IMR-90 (cell line): ENCODE data around the gene LOXL3. TPM values are rescaled to one million over a fixed set of nuclear protein-coding genes. Genes with fewer than 3 reads are reported as not detected.
A peak's percentile ranks its signal among the peaks of the same experiment; 100 is the strongest.

Source experiments
- ATAC-seq: fragments of 200-7000 bp; cut with Tn5 transposase; 2 replicates; pipeline ENCODE4 v1.9.1; 2020; ENCODE audit warnings: low read depth, mild to moderate bottlenecking, moderate library complexity
- BruUV-seq: library from RNA; stranded (reverse); fragments of 400-500 nt; replicated peaks from 2 replicates; lab custom pipeline; 2021; lab: Mats Ljungman, UMichigan
- CTCF ChIA-PET: fragments of 300-600 bp; formaldehyde crosslinking; extraction: SDS; loops from one replicate; lab custom pipeline; 2021; ENCODE audit warnings: antibody characterized with exemption; lab: Yijun Ruan, JAX
- POLR2A ChIA-PET: fragments of 300-600 bp; sonication (Branson Sonifier 250); formaldehyde crosslinking; loops from one replicate; lab custom pipeline; 2022; ENCODE audit warnings: antibody characterized with exemption; ENCODE audit not compliant: unreplicated experiment; lab: Charles Lee
- DNase-seq: peaks from one replicate; pipeline ENCODE4 v3.0.0; 2013
- H2AFZ ChIP-seq: replicated peaks from 2 replicates; pipeline ENCODE3; 2013; ENCODE audit warnings: low read length, mild to moderate bottlenecking; ENCODE audit not compliant: poor library complexity
- H2AK5ac ChIP-seq: 2 replicates; pipeline ENCODE4 v1.6.1; 2013; ENCODE audit warnings: low read depth, low read length, inconsistent platforms
- H2AK9ac ChIP-seq: replicated peaks from 2 replicates; pipeline ENCODE3; 2013; ENCODE audit warnings: mild to moderate bottlenecking, low read depth, low read length, moderate library complexity; ENCODE audit not compliant: poor library complexity
- H2BK120ac ChIP-seq: 2 replicates; pipeline ENCODE4 v1.6.1; 2013; ENCODE audit warnings: low read depth, low read length, inconsistent platforms
- H2BK15ac ChIP-seq: 3 replicates; pipeline ENCODE4 v1.6.1; 2013; ENCODE audit warnings: low read depth, low read length, inconsistent platforms
- H2BK20ac ChIP-seq: 2 replicates; pipeline ENCODE4 v1.6.1; 2013; ENCODE audit warnings: low read depth, mild to moderate bottlenecking, inconsistent platforms, low read length, moderate library complexity
- H2BK5ac ChIP-seq: 2 replicates; pipeline ENCODE4 v1.6.1; 2013; ENCODE audit warnings: mild to moderate bottlenecking, low read depth, low read length, inconsistent platforms; ENCODE audit not compliant: poor library complexity, severe bottlenecking
- H3K14ac ChIP-seq: replicated peaks from 2 replicates; pipeline ENCODE4 v1.6.1; 2013; ENCODE audit warnings: low read depth, low read length, inconsistent platforms
- H3K18ac ChIP-seq: 2 replicates; pipeline ENCODE4 v1.6.1; 2013; ENCODE audit warnings: low read depth, low read length, control low read depth
- H3K23ac ChIP-seq: 2 replicates; pipeline ENCODE4 v1.6.1; 2013; ENCODE audit warnings: low read depth, low read length, inconsistent platforms
- H3K27ac ChIP-seq: 2 replicates; pipeline ENCODE4 v1.5.1; 2013; ENCODE audit warnings: mild to moderate bottlenecking, control low read depth, low read length; ENCODE audit not compliant: insufficient read depth
- H3K27me3 ChIP-seq: 2 replicates; pipeline ENCODE4 v1.6.1; 2013; ENCODE audit warnings: low read length; ENCODE audit not compliant: control insufficient read depth, insufficient read depth
- H3K36me3 ChIP-seq: 2 replicates; pipeline ENCODE4 v1.6.1; 2013; ENCODE audit warnings: low read length, mixed read lengths; ENCODE audit not compliant: control insufficient read depth, insufficient read depth
- H3K4ac ChIP-seq: 2 replicates; pipeline ENCODE4 v1.6.1; 2013; ENCODE audit warnings: low read depth, low read length, inconsistent platforms
- H3K4me1 ChIP-seq: 2 replicates; pipeline ENCODE4 v1.6.1; 2013; ENCODE audit warnings: low read length, mixed read lengths; ENCODE audit not compliant: control insufficient read depth, insufficient read depth
- H3K4me2 ChIP-seq: 2 replicates; pipeline ENCODE4 v1.6.1; 2013; ENCODE audit warnings: low read depth, mild to moderate bottlenecking, control low read depth, low read length, moderate library complexity
- H3K4me3 ChIP-seq: 2 replicates; pipeline ENCODE4 v1.5.1; 2013; ENCODE audit warnings: low read depth, mild to moderate bottlenecking, control low read depth, low read length, moderate library complexity; ENCODE audit not compliant: insufficient read depth
- H3K56ac ChIP-seq: 2 replicates; pipeline ENCODE4 v1.6.1; 2013; ENCODE audit warnings: low read length, inconsistent platforms; ENCODE audit not compliant: insufficient read depth; ENCODE audit errors: extremely low read depth
- H3K79me1 ChIP-seq, 2 experiments: 2 replicates each; pipeline ENCODE4 v1.6.1; 2013; ENCODE audit warnings: low read length in 2 of 2, inconsistent platforms in 1 of 2, low read depth in 1 of 2
- H3K9ac ChIP-seq: 2 replicates; pipeline ENCODE4 v1.6.1; 2013; ENCODE audit warnings: low read depth, low read length, control low read depth
- H3K9me1 ChIP-seq: 2 replicates; pipeline ENCODE4 v1.6.1; 2013; ENCODE audit warnings: low read length, inconsistent platforms; ENCODE audit not compliant: insufficient read depth
- H3K9me3 ChIP-seq: 2 replicates; pipeline ENCODE4 v1.6.1; 2013; ENCODE audit warnings: low read length; ENCODE audit not compliant: control insufficient read depth, insufficient read depth
- H4K20me1 ChIP-seq: 2 replicates; pipeline ENCODE4 v1.6.1; 2013; ENCODE audit warnings: low read length, inconsistent platforms; ENCODE audit not compliant: insufficient read depth
- H4K5ac ChIP-seq: 2 replicates; pipeline ENCODE4 v1.6.1; 2013; ENCODE audit warnings: mild to moderate bottlenecking, low read depth, low read length, control low read depth
- H4K8ac ChIP-seq, 2 experiments: 2 replicates each; pipeline ENCODE4 v1.6.1; 2013; ENCODE audit warnings: low read depth in 2 of 2, low read length in 2 of 2, control low read depth in 1 of 2, inconsistent platforms in 1 of 2
- H4K91ac ChIP-seq: 2 replicates; pipeline ENCODE4 v1.6.1; 2013; ENCODE audit warnings: low read depth, low read length, inconsistent platforms; ENCODE audit not compliant: insufficient read depth
- BHLHE40 ChIP-seq: fragments of 150-350 bp; IDR thresholded peaks from 2 replicates; pipeline ENCODE4 v1.6.1; 2016; ENCODE audit warnings: mild to moderate bottlenecking, low read depth, low read length
- CEBPB ChIP-seq: IDR thresholded peaks from 2 replicates; pipeline ENCODE4 v1.6.1; 2012; ENCODE audit warnings: low read depth, low read length, improper control_type of control experiment
- CHD1 ChIP-seq: IDR thresholded peaks from 2 replicates; pipeline ENCODE4 v1.6.1; 2012; ENCODE audit warnings: low read depth, low read length, improper control_type of control experiment
- ELK1 ChIP-seq: fragments of 150-350 bp; IDR thresholded peaks from 2 replicates; pipeline ENCODE4 v1.6.1; 2016; ENCODE audit warnings: low read depth, mild to moderate bottlenecking, low read length, moderate library complexity, borderline replicate concordance
- FOS ChIP-seq: fragments of 150-350 bp; IDR thresholded peaks from 2 replicates; pipeline ENCODE4 v1.6.1; 2016; ENCODE audit warnings: low read depth, low read length
- MAFK ChIP-seq: IDR thresholded peaks from 2 replicates; pipeline ENCODE4 v1.6.1; 2012; ENCODE audit warnings: low read depth, low read length, improper control_type of control experiment
- MAZ ChIP-seq: IDR thresholded peaks from 2 replicates; pipeline ENCODE4 v1.6.1; 2012; ENCODE audit warnings: low read depth, mild to moderate bottlenecking, low read length, improper control_type of control experiment, moderate library complexity, borderline replicate concordance
- MXI1 ChIP-seq: IDR thresholded peaks from 2 replicates; pipeline ENCODE4 v1.6.1; 2012; ENCODE audit warnings: low read depth, mild to moderate bottlenecking, low read length, moderate library complexity, borderline replicate concordance
- NFE2L2 ChIP-seq: fragments of 150-350 bp; IDR thresholded peaks from 2 replicates; pipeline ENCODE4 v1.6.1; 2016; ENCODE audit warnings: low read depth, mild to moderate bottlenecking, low read length
- POLR2A ChIP-seq: IDR thresholded peaks from 2 replicates; pipeline ENCODE4 v1.6.1; 2012; ENCODE audit warnings: mild to moderate bottlenecking, low read depth, low read length
- RAD21 ChIP-seq: IDR thresholded peaks from 2 replicates; pipeline ENCODE4 v1.6.1; 2012; ENCODE audit warnings: low read length, improper control_type of control experiment
- RCOR1 ChIP-seq: IDR thresholded peaks from 2 replicates; pipeline ENCODE4 v1.6.1; 2012; ENCODE audit warnings: mild to moderate bottlenecking, low read length, improper control_type of control experiment; ENCODE audit not compliant: insufficient replicate concordance
- RFX5 ChIP-seq: IDR thresholded peaks from 2 replicates; pipeline ENCODE4 v1.8.0; 2012; ENCODE audit warnings: low read depth, mild to moderate bottlenecking, low read length, moderate library complexity
- SMC3 ChIP-seq: fragments of 150-350 bp; IDR thresholded peaks from 2 replicates; pipeline ENCODE4 v1.6.1; 2016; ENCODE audit warnings: low read depth, mild to moderate bottlenecking, antibody characterized with exemption, low read length, moderate library complexity
- WGBS, 2 experiments: methylation state at CpG; one replicate each; pipeline versions ENCODE4 v1.1.5 to v1.1.7; 2013; ENCODE audit warnings: missing lambda C conversion rate in 2 of 2; ENCODE audit not compliant: insufficient read length in 1 of 2; ENCODE audit errors: extremely low coverage in 2 of 2; 5-methylcytosine and 5-hydroxymethylcytosine counted together
- dilution Hi-C: fragments of 300-500 bp; cut with HindIII; formaldehyde crosslinking; loops from one replicate; pipeline ENCODE4 v1.14.3; 2018; ENCODE audit warnings: low sequenced_read_pairs; ENCODE audit not compliant: unreplicated experiment
- in situ Hi-C: fragments of 300-500 bp; cut with MboI; formaldehyde crosslinking; loops from 3 replicates; pipeline ENCODE4 v1.14.3; 2019; ENCODE audit warnings: low sequenced_read_pairs, inconsistent platforms, mixed read lengths
- intact Hi-C: fragments of 100-400 bp; cut with micrococcal nuclease; formaldehyde crosslinking; loops from 2 replicates; pipeline ENCODE4 v1.10.0; 2022
- polyA plus RNA-seq, 3 experiments: library from polyadenylated mRNA; depleted of rRNA; stranded (reverse); fragments of >200 nt; gene quantifications; 2 replicates each; pipeline ENCODE4 v1.2.3, GENCODE V29; 2012; ENCODE audit warnings: low replicate concordance in 1 of 3
- total RNA-seq: library from RNA; depleted of rRNA; stranded (reverse); fragments of >200 nt; gene quantifications from 2 replicates; pipeline ENCODE4 v1.2.3, GENCODE V29; 2012
- TF ChIP-seq, protein P1 (sequence below): fragments of 150-350 bp; IDR thresholded peaks from 2 replicates; pipeline ENCODE4 v1.6.1; 2017; ENCODE audit warnings: mild to moderate bottlenecking, antibody characterized with exemption, low read length, low read depth

The LOXL3 gene
- total and polyA plus RNA-seq, 2 of the 4 experiments (the other 2 are of a cell fraction): 17.9 to 23.4 TPM

DNA sequence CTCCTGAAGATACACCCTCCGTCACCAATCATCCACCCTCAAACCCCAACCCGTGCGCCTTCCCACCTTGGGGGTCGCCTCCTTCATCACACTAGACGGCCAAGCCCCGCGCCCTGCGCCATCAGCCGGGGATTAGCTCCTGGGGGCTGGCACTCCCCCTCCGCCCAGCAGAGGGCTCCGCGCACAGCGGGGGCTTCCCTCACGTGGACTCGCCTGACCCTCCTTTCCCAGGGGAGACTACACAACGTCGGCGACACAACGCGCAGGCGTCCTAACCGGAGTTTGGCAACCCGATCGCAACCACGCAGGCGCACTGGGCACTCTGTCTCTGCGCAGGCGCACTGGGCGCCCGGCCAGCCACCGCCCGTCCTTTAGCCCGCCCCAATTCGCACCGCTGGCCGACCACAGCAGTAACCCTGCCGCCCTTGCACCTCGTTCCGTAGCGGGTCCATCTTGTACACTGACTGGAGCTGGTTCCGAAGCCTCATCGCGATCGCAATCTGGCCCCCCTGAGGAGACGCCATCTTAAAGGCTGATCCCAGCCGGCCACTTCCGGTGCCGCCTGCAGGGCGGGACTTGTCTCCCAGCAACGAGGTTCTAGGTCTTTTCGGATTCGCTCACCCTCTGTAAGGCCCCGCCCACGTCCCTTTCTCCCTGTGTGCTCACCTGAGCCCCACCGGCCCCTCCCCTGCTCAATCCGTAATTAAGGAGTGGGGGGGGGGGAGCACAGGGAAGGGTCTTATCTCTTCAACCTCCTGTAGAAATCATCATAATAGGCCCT, 46.4 kb downstream of the LOXL3 start, which contains the start of gene PCGF1:
PCGF1 (minus strand) TSS at position 551 of the 781 bp plus-strand sequence; CDS start at position 524, 27 bp downstream.
- Histone ChIP-seq H4K91ac (peak within 1 kb of the TSS; percentile 100), H3K4ac (peak within 1 kb of the TSS; percentile 100), H3K4me2 (peak within 1 kb of the TSS; percentile 84), H2AK5ac (peak within 1 kb of the TSS; percentile 99), H3K27ac (peak within 1 kb of the TSS; percentile 93), H2BK15ac (peak within 1 kb of the TSS; percentile 100), H3K18ac (peak within 1 kb of the TSS; percentile 100), H3K14ac (peak within 1 kb of the TSS; percentile 100), H3K9me3 (no peaks in the 10 kb centered on the region), H2AFZ (peak within 1 kb of the TSS; percentile 100), H3K4me1 (peaks cover 18% of the 10 kb centered on the region), H4K20me1 (no peaks in the 10 kb centered on the region), H2BK5ac (peak within 1 kb of the TSS; percentile 100), H3K9ac (peak within 1 kb of the TSS; percentile 97), H3K27me3 (peaks cover 18% of the 10 kb centered on the region), H3K23ac (peak within 1 kb of the TSS; percentile 100), H3K79me1 (peaks cover 12 to 38% of the 10 kb centered on the region in 2 experiments), H2BK120ac (peak within 1 kb of the TSS; percentile 100), H3K9me1 (peaks cover 9% of the 10 kb centered on the region), H3K56ac (peak within 1 kb of the TSS; percentile 99), H2BK20ac (peak within 1 kb of the TSS; percentile 95), H3K4me3 (peak within 1 kb of the TSS; percentile 75), H4K5ac (peak within 1 kb of the TSS; percentile 100), H2AK9ac (peak within 1 kb of the TSS; percentile 92), H4K8ac (peak within 1 kb of the TSS; percentile 91 to 100), H3K36me3 (peaks cover 16% of the 10 kb centered on the region)
- ATAC-seq: peak; percentile 91
- dilution Hi-C loops (no loop called here), intact Hi-C loops (loop anchor here (2.0 kb wide), 1 partner anchor 47 kb away; the partner anchor contains the start of gene DOK1), in situ Hi-C loops (no loop called here)
- WGBS, 2 experiments: 1% methylated on average over 29 of the region's 56 CpGs; no CpG with 5 or more reads in 1 of the 2 experiments
- no TSS peak for BruUV-seq
- CTCF ChIA-PET: interaction anchor here (0.7 kb wide), 1 partner anchor 79 kb away, joined by 3 read pairs; no protein-coding TSS in a partner anchor
- POLR2A ChIA-PET: no interaction called here
- DNase-seq: peak; percentile 97
- peak; percentile 81 for TF ChIP-seq POLR2A
- no peak for TF ChIP-seq NFE2L2
- TF ChIP-seq, protein P1, sequence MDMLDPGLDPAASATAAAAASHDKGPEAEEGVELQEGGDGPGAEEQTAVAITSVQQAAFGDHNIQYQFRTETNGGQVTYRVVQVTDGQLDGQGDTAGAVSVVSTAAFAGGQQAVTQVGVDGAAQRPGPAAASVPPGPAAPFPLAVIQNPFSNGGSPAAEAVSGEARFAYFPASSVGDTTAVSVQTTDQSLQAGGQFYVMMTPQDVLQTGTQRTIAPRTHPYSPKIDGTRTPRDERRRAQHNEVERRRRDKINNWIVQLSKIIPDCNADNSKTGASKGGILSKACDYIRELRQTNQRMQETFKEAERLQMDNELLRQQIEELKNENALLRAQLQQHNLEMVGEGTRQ: peak; percentile 64
- TF ChIP-seq RFX5: no peak
- TF ChIP-seq RCOR1: no peak
- peak; percentile 51; the same call in 1 of the 2 replicates for TF ChIP-seq MXI1
- TF ChIP-seq ELK1: no peak
- peak; percentile 83 for TF ChIP-seq CEBPB
- TF ChIP-seq RAD21: no peak
- peak; percentile 23; the same call in 1 of the 2 replicates for TF ChIP-seq SMC3
- TF ChIP-seq MAFK: no peak
- 0 out of 2 replicates have a peak, but pooled peaks have one; percentile 30 for TF ChIP-seq MAZ
- TF ChIP-seq BHLHE40: peak; percentile 72
- no peak for TF ChIP-seq FOS
- TF ChIP-seq CHD1: no peak
